Measurements from ENCODE around the gene ANKK1. TPM values are rescaled to one million over a fixed set of nuclear protein-coding genes. Genes with fewer than 3 reads are reported as not detected.

The ANKK1 gene
- polyA plus RNA-seq (ENCODE audit: insufficient read length in 4 of 4), result under 1 TPM; 0.17 to 0.78 (median 0.35) TPM

- peak in 1 of 4 donors; percentile 2 for DNase-seq (ENCODE audit: low read depth in 4 of 4, low spot score in 2 of 4)
Observed at GRCh38 chr11:113387605-113388211, at the start of gene ANKK1. TSS of gene ANKK1 (plus strand) at chr11:113387779. CDS start at chr11:113387885, 106 bp downstream.

GRCh38 chr11:113338730-113339129, 48.8 kb upstream of the ANKK1 start:
- DNase-seq (ENCODE audit: low read depth in 4 of 4, low spot score in 2 of 4), result no peak

GRCh38 chr11:113339929-113340589, 47.5 kb upstream of the ANKK1 start:
- DNase-seq (ENCODE audit: low read depth in 4 of 4, low spot score in 2 of 4), result no peak

- DNase-seq (ENCODE audit: low read depth in 4 of 4, low spot score in 2 of 4), result no peak
Observed at GRCh38 chr11:113341388-113342165, 46.0 kb upstream of the ANKK1 start.

- DNase-seq (ENCODE audit: low read depth in 4 of 4, low spot score in 2 of 4), result peak in 2 of 4 donors; percentile 1 to 36
Observed at GRCh38 chr11:113345978-113346377, 41.6 kb upstream of the ANKK1 start.

GRCh38 chr11:113349528-113349927, 38.1 kb upstream of the ANKK1 start:
- no peak for DNase-seq (ENCODE audit: low read depth in 4 of 4, low spot score in 2 of 4)

GRCh38 chr11:113350336-113351067, 37.1 kb upstream of the ANKK1 start:
- DNase-seq (ENCODE audit: low read depth in 4 of 4, low spot score in 2 of 4), result no peak

- no peak for DNase-seq (ENCODE audit: low read depth in 4 of 4, low spot score in 2 of 4)
Observed at GRCh38 chr11:113351068-113351450, 36.5 kb upstream of the ANKK1 start.

- DNase-seq (ENCODE audit: low read depth in 4 of 4, low spot score in 2 of 4), result no peak
Observed at GRCh38 chr11:113351480-113351879, 36.1 kb upstream of the ANKK1 start.

- DNase-seq (ENCODE audit: low read depth in 4 of 4, low spot score in 2 of 4), result no peak
Observed at GRCh38 chr11:113356203-113356602, 31.4 kb upstream of the ANKK1 start.

- DNase-seq (ENCODE audit: low read depth in 4 of 4, low spot score in 2 of 4), result no peak
Observed at GRCh38 chr11:113363406-113363805, 24.2 kb upstream of the ANKK1 start.

- DNase-seq (ENCODE audit: low read depth in 4 of 4, low spot score in 2 of 4), result no peak
Observed at GRCh38 chr11:113363996-113364641, 23.5 kb upstream of the ANKK1 start.

- DNase-seq (ENCODE audit: low read depth in 4 of 4, low spot score in 2 of 4), result no peak
Observed at GRCh38 chr11:113365895-113366294, 21.7 kb upstream of the ANKK1 start.

- DNase-seq (ENCODE audit: low read depth in 4 of 4, low spot score in 2 of 4), result no peak
Observed at GRCh38 chr11:113369411-113369810, 18.2 kb upstream of the ANKK1 start.

- no peak for DNase-seq (ENCODE audit: low read depth in 4 of 4, low spot score in 2 of 4)
Observed at GRCh38 chr11:113370634-113371033, 16.9 kb upstream of the ANKK1 start.

- no peak for DNase-seq (ENCODE audit: low read depth in 4 of 4, low spot score in 2 of 4)
Observed at GRCh38 chr11:113372309-113372708, 15.3 kb upstream of the ANKK1 start.

GRCh38 chr11:113373306-113373705, 14.3 kb upstream of the ANKK1 start:
- DNase-seq (ENCODE audit: low read depth in 4 of 4, low spot score in 2 of 4), result no peak

- DNase-seq (ENCODE audit: low read depth in 4 of 4, low spot score in 2 of 4), result no peak
Observed at GRCh38 chr11:113373981-113374560, 13.5 kb upstream of the ANKK1 start.

- no peak for DNase-seq (ENCODE audit: low read depth in 4 of 4, low spot score in 2 of 4)
Observed at GRCh38 chr11:113375402-113375801, 12.2 kb upstream of the ANKK1 start.

GRCh38 chr11:113376156-113376555, 11.4 kb upstream of the ANKK1 start:
- DNase-seq (ENCODE audit: low read depth in 4 of 4, low spot score in 2 of 4), result no peak

Measured in left renal cortex interstitium (tissue), 4 donors.